8988T (cell line): ENCODE measurements around the gene MXRA7.
A peak's percentile ranks its signal among the peaks of the same experiment; 100 is the strongest.
"Not testable (repeated sequence)": the region's sequence is repeated elsewhere in the genome, so short reads cannot be mapped to it uniquely, and the experiment has no call there.

Source experiments
- DNase-seq: peaks from one replicate; pipeline ENCODE4 v3.0.0; 2011

MXRA7 gene

GRCh38 chr17:76714822-76715495, 4.2 kb upstream of the MXRA7 start:
- no peak for DNase-seq

GRCh38 chr17:76714336-76714735, 3.6 kb upstream of the MXRA7 start:
- DNase-seq, result no peak

- DNase-seq, result no peak
Observed at GRCh38 chr17:76713765-76714164, 3.0 kb upstream of the MXRA7 start.

- not testable (repeated sequence) for DNase-seq
Observed at GRCh38 chr17:76712321-76712720, 1.6 kb upstream of the MXRA7 start.

DNA sequence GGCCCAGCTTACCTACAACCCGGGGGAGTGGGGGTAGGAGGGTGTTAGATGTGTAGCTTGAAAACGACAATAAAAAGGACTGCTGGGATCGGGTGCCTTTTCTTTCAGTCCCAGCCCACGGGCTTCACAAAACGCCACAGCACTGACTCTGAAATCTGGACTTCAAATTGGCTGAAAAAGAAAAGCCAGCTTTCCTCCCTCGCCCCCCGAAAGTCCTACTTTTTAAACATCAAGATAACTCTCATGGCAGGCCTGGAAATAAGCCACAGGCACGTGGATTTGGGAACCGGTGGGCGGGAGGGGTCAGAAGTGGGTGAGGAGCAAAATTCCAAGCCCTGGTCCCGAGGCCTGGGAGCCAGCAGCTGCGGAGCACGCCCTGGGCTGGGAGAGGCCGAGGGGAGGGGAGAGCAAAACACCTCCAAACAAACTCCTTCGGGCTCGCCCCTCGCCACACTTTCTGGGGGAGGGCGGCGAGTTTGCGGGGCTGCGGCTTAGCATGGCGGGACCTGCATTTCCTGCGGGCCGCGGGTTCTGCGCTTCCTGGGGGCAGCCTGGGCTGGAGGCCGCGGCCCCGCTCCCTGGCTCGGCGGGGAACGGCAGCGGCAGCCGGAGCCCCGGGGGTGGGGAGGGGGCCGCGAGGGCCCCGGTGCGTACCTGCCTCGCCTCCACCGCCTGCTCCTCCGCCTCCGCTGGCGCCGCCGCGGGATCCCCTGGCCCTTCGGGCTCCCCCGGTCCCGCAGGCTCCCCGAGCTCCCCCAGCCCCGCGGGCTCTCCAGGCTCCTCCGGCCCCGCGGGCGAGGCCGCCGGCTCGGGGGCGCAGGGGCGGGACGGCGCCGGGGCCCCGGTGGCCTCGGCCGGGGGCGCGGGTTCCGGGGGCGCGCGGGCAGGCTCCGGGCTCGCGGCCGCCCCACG, 558 bp downstream of the MXRA7 start:
- DNase-seq, result not testable (repeated sequence)

DNA sequence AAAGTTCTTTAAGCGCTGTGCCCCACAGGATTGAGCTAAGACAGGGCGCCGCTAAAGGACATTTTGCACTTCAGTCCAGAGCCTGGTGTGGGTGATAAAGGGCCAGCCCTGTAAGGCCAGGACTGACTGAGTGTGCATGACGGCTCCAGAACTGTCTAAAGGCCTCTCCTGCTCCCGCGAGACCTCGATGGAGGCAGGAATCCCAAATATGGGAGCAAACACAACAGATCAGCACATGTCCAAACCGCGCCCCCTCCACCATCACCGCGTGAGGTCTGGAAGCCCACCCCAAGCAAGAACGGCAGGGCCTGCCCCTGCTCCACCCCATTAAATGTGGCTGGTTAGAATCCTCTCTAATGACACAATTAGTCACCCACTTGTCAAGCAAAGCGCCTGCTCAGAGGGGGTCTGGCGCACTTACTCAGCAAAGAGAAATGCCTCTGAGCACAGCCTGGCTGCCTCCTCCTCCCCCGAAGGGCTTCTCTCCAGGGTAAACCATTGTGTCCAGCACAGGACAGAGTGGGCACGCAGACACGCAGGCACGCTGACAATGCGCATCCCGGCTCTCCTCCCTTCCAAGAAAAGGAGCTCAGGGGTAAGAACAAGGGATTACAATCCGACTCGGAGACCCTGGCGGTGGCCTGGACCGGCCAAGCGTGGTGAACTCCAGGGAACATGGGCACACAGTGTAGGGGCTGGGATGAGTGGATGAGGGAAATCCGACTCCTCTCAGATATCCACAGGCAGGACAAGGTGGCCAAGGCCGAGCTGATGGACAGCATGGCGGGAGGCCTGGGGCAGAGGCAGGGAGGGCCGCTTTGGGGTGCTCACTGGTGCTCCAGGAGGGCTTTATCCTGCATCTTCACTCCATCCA, 1.5 kb downstream of the MXRA7 start:
- peak; percentile 51 for DNase-seq

- DNase-seq, result no peak
Observed at GRCh38 chr17:76707985-76708807, 2.6 kb downstream of the MXRA7 start.

DNA sequence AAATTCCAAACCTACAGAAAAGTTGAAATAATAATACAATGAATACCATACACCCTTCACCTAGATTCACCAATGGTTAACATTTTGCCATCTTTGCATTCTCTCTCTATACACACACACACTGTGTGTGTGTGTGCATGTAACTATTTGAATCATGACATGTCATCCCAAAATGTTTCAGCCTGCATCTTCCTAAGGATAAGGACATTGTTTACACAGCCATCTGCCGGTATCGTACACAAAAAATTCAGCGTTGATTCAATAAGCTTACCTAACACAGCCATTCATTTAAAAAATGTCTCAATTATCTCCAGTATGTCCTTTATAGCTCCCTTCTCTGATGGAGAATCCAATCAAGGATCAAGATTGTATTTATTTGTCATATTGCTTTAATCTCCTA, 3.9 kb downstream of the MXRA7 start:
- no peak for DNase-seq

DNA sequence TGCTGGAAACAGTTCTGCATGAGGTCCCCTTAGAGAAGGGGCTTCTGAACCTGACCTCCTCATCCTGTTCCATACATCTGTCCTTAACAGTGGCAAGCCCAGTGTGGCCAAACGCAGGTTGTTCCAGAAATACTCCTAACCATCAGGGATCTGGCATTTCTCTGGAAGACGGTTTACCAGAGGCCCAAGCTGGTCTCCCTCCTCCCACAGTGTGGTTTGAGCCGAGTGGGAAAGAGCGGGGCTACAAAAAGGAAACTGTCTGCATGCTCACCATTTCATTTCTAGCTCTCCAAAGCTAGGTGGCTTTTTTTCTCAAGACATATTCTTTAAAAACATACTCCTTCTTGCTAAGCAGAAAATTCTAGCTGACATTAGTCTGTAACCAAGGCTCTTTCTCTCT, 6.0 kb downstream of the MXRA7 start:
- no peak for DNase-seq

DNA sequence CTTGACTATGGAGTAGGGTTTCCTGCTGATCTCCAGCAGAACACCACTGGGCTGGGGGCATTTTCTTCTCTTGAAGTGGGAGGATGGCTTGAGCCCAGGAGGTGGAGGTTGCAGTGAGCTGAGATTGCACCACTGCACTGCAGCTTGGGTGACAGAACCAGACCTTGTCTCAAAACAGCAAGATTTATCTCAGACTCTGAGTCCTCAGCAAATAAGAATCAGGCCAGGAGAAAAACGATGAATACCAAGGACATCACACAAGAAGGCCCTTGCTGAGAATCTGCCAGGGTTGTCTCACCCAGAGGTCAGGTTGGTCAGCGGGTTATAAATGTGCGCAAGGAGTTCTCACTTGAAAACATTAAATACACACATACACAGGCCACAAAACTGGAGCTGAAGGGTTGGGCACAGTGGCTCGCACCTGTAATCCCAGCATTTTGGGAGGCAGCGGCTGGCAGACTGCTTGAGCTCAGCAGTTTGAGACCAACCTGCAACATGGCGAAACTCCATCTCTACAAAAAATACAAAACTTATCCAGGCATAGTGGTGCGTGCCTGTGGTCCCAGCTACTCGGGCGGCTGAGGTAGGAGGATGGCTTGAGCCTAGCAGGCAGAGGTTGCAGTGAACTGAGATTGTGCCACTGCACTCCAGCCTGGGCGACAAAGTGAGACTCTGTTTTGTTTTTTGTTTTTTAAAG, 7.7 kb downstream of the MXRA7 start:
- no peak for DNase-seq

GRCh38 chr17:76702076-76702475, 8.7 kb downstream of the MXRA7 start:
- no peak for DNase-seq

DNA sequence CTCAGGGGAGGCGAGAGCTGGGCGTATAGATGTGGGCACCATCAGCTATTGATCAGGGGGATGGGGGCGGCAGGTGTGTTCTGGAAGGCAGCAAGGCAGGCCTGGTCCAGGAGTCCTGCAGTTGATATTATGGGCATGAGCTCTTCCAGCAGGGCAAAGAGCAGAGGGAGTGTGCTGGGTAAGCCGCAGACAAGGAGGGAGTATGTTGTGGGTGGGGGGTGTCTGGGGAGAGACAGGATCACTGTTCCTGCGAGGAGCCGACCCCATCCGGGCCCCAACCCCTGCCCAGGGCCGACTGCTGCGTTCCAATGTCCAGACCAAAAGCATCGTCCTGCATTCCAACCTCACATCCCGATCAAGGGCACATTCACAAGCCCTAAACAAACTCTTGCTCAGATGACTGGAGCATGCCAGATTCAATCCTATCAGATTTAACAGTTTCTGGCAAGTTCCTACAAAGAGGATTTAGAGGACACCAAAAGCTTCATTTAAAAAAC, 9.2 kb downstream of the MXRA7 start:
- DNase-seq, result no peak

DNA sequence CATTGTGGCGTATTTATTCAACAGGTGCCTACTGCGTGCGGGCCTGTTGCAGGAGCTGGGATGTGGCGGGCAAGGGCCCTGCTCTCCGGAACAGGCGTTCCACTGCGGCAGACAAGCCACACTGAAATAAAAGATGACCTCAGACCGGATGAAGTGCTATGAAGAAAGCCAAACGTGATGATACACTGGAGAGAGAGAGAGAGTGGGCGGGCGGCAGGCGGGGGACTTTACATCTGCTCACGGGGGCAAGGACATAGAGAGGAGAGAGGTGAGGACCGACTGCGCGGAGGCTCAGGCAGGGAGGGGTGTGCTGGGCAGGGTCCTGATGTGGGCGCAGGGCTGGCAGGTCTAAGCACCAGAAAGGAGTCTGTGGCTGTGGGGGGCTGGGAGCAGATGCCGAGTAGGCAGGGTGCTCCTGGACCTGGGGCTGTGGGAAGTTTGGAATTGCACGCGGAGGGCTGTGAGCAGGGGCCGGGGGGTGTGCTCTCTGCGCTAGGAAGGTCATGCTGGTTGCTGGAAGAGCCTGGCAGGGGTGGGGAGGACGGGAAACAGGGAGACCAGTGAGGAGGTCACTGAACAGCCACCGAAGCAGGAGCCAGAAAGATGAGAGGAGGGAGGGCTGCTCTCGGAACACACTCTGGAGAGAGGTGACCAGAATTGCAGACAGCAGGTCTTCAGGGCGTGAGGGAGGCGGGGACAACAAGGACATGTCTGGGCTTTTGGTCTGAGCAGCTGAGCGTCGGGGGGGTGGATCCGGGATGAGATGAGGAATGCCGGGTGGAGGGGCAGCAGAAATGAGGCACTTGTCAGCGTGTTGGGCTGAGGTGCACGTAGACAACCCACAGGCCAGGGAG, 9.9 kb downstream of the MXRA7 start:
- DNase-seq, result no peak

DNA sequence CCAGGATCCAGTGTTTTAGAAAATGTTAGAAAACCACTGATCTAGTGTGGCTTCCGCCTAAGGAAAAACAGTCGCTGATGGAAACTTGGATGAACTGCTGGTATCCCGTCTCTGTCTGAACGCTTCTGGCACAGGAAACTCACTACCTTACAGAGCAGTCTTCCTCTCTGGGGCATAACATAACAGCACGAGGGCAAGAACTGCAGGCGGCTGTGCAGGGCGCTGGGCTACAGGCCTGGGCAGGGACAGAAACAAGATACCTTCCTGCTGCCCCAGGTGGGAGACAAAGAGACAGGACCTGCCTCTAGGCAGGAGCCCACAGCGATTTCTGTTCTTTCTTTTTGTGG, 10.5 kb downstream of the MXRA7 start:
- no peak for DNase-seq

DNA sequence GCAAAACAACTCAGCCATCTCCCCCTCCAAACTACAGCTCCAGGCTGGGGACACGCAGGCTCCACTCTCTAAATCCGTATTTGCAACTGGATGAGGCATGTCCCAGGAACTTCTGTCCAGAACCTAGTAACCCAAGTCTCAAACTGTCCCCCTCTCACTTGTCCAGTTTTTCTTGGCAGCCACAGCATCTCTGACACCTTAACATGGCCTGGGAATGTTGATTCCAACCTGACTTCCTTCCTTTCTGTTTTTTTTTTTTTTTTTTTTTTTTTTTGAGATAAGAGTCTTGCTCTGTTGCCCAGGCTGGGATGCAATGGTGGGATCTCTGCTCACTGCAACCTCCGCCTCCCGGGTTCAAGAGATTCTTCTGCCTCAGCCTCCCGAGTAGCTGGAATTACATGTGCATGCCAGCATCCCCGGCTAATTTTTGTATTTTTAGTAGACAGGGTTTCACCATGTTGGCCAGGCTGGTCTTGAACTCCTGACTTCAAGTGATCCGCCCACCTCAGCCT, 12.2 kb downstream of the MXRA7 start:
- DNase-seq, result not testable (repeated sequence)

- DNase-seq, result no peak
Observed at GRCh38 chr17:76697702-76698465, 12.9 kb downstream of the MXRA7 start.

GRCh38 chr17:76696763-76697701, 13.7 kb downstream of the MXRA7 start:
- DNase-seq, result no peak

- DNase-seq, result no peak
Observed at GRCh38 chr17:76695059-76695831, 15.5 kb downstream of the MXRA7 start.
